GM18505 (cell line): Measurements from ENCODE around the gene TBC1D17.

Experiments used
- ATAC-seq: cut with Tn5 transposase; IDR thresholded peaks from one replicate; pipeline ENCODE4 v1.9.1; 2021; ENCODE audit not compliant: unreplicated experiment
- POLR2A ChIP-seq: IDR thresholded peaks from 4 replicates; pipeline ENCODE4 v1.6.1; 2011; ENCODE audit warnings: borderline replicate concordance; ENCODE audit not compliant: insufficient read depth, insufficient read length; ENCODE audit errors: extremely low read depth

Gene TBC1D17

GRCh38 chr19:49870309-49870901 lies 7.1 kb upstream of the TBC1D17 start:
- TF ChIP-seq POLR2A = no peak

GRCh38 chr19:49871349-49871985 lies 6.0 kb upstream of the TBC1D17 start:
- no peak for ATAC-seq
- no peak for TF ChIP-seq POLR2A

More at GRCh38 chr19:49870309-49870901, 7.1 kb upstream of the TBC1D17 start:
- ATAC-seq = no peak

DNA sequence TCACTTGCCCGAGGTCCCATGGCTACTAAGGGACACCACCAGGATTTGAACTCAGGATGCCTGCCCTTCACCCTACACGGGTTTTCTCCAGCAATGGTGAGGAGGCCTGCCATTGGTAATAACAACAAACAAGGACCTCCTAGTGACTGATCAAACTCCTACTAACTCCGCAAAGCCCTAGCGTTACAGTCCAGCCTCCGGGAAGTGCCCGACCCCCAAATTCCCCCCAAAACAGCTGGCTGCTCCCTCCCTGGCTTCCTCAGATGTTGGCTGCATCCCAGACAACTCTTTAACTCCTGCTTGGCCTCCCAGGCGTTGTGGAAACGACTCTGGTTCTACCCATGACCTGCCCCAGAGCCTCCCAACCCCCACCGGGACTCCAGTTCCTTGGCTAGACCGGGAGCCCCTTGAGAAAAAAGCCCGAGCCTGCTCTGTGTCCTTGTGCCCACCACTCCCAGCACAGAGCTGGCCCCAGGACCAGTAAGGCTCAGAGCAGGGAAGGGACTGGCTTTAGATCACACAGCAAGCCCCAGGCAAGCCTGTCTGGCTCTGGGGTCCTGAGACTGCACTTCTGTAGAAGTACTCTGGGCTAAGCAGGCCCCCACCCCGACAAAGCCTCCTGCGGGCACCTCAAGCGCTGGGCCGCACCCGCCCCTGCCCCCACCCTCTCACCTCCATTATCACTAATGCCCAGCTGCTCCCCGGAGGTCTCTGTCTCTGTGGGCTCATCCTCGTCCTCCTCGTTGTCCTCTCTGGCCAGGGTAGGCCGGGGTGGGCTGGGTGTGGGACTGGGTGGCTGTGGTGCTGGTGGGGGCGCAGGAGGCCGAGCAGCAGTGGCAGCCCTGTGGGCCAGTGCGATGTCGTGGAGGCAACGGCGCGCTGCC lies 5.0 kb upstream of the TBC1D17 start:
- TF ChIP-seq POLR2A = no peak
- ATAC-seq = no peak

DNA sequence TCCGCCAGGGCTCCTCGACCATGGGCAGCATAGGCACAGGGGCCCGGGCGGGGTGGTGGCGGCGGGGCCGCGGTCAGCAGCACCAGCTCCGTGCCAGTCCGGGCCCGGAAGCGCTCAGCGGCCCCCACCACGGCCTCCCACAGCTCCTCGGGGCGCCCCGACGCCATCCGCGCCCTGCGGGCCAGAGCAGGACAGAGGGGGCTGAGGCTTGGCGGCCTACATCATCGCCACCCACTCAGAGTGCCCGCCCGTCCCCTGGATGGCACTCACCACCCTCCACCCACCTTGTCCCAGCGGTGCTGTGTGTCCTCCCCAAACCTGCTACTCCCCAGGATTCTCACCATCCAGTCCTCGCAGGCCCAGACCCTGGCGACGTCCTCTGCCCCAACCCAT lies 4.4 kb upstream of the TBC1D17 start:
- ATAC-seq = no peak
- no peak for TF ChIP-seq POLR2A

DNA sequence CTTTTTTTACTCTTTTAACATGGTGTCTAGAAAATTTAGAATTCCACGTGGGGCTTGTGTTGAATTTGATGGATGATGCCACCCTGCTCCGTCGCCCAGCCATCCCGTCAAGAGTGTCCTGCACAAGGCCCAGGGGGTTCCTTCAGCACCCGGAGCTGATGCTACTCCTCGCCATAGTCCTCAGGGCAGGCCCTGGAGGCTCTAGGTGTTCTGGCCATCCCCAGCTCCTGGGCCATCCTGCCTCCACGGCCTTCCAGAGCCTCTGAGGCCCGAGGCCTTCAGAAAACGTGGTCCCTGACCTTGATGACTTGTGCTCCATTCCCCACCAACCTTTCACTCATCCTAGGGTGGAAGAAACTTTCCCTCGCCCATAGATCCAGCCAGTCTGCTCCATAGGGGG lies 3.7 kb upstream of the TBC1D17 start:
- TF ChIP-seq POLR2A = no peak
- ATAC-seq = no peak

DNA sequence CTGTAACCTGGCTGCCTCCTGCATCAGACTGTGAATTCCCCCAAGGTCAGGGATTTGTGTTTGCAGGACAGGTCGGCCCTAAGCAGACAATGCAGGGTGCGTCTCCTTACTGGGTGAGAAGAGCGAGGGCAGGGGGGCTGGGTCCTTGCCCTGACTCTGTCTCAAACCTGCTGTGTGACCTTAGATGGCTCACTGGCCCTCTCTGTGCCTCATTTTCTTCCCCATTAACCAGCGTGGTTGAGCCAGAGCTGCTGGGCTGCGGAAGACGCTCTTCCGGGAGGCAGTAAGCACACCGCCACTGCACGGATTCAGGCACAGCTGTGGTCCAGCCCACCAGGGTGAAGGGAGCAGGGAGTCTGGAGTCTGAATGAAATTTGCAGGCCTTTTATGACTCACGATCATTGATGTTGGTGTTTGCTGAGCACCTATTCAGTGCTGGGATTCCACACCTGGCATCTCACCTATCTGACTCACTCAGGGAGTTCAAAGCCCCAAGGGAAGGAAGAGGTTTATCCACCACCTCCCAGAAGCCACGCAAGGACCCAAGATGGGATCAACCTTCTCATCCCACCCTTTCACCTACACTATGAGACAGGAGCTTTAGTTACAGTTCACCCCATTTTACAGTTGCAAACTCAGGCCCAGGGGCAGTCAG lies 2.9 kb upstream of the TBC1D17 start:
- TF ChIP-seq POLR2A = no peak
- no peak for ATAC-seq

GRCh38 chr19:49875177-49875576 lies 2.3 kb upstream of the TBC1D17 start:
- no peak for ATAC-seq
- no peak for TF ChIP-seq POLR2A

DNA sequence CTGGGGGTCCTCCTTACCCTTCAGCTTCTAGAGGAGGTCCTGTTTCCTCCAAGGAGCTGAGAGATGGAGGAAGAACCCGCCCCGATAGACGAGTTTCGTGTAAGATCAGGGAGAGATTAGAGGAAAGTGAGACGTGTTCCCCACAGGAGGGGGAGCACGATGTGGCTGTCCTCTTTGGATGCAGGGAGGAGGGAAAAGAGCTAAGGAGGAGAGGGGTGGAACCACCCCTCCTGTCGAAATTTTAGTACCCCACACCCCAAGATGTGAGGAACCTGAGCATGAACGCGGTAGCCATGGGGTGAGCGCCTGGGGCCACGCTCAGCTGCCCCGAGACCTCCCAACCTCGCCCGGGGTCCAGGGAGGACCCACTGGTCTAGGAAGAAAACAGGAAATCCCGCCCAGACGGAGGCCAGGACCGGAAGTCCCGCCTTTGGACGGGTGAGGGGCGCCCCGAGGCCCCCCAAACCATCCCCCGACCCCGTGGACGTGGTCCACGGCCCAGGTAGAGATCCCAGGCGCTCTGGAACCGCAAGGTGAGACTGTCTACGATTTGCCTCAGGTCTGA lies 1.6 kb upstream of the TBC1D17 start:
- no peak for ATAC-seq
- TF ChIP-seq POLR2A = peak; percentile 55

GRCh38 chr19:49876422-49877019 lies 981 bp upstream of the TBC1D17 start:
- peak; percentile 70 for TF ChIP-seq POLR2A

GRCh38 chr19:49877879-49878743 lies 609 bp downstream of the TBC1D17 start:
- peak; percentile 1 for TF ChIP-seq POLR2A
- ATAC-seq = peak; percentile 40

More at GRCh38 chr19:49876422-49877019, 981 bp upstream of the TBC1D17 start:
- peak; percentile 48 for ATAC-seq

- ATAC-seq = no peak
- no peak for TF ChIP-seq POLR2A
Observed at GRCh38 chr19:49878744-49879070, 1.2 kb downstream of the TBC1D17 start.
